ENCODE data around the gene RCAN2.

DNA sequence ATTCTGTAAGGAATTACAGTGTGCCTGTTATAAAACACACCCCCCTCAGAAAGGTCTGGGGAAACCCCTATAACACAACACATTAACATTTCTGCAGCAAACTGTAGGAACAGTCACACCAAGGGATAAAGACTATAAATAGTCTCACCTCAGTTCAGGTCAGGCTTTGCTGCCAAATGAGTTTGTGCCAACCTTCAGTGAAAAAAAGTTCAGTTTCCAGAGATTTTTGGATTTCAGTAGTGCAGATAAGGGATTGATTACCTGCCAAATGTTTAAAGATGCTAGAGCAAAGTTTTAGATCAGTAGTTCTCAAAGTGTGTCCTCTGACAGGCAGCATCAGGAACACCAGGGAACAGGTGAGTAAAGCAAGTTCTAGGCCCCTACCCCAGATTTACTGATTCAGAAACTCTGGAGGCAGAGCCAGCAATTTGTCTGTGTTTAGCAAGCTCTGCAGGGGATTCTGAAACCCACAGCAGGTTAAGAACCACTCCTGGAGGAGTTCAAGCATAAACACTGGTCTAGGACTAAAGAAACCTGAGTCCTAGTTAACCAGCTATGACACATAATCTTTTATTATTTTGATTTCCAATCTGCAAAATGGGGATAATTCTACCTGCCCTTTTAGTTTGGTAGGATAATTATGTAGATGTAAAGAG lies 111.0 kb downstream of the RCAN2 start:
- TF ChIP-seq, protein P1, sequence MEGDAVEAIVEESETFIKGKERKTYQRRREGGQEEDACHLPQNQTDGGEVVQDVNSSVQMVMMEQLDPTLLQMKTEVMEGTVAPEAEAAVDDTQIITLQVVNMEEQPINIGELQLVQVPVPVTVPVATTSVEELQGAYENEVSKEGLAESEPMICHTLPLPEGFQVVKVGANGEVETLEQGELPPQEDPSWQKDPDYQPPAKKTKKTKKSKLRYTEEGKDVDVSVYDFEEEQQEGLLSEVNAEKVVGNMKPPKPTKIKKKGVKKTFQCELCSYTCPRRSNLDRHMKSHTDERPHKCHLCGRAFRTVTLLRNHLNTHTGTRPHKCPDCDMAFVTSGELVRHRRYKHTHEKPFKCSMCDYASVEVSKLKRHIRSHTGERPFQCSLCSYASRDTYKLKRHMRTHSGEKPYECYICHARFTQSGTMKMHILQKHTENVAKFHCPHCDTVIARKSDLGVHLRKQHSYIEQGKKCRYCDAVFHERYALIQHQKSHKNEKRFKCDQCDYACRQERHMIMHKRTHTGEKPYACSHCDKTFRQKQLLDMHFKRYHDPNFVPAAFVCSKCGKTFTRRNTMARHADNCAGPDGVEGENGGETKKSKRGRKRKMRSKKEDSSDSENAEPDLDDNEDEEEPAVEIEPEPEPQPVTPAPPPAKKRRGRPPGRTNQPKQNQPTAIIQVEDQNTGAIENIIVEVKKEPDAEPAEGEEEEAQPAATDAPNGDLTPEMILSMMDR (IDR thresholded peaks at IDR 0.05), result no peak
- no peak for TF ChIP-seq EZH2 (IDR thresholded peaks at IDR 0.05; ENCODE audit: borderline replicate concordance, insufficient read depth, low read depth, low read length, poor library complexity, severe bottlenecking)

All from B cell (primary cell).